ENCODE measurements around the gene SP8. TPM values are rescaled to one million over a fixed set of nuclear protein-coding genes. Genes with fewer than 3 reads are reported as not detected.

SP8 gene
- total and polyA plus RNA-seq, 9 of the 15 experiments (the other 6 are each of a cell fraction or from before 2014, with no cell fraction given), result 0.04 to 1.2 (median 0.19) TPM

DNA sequence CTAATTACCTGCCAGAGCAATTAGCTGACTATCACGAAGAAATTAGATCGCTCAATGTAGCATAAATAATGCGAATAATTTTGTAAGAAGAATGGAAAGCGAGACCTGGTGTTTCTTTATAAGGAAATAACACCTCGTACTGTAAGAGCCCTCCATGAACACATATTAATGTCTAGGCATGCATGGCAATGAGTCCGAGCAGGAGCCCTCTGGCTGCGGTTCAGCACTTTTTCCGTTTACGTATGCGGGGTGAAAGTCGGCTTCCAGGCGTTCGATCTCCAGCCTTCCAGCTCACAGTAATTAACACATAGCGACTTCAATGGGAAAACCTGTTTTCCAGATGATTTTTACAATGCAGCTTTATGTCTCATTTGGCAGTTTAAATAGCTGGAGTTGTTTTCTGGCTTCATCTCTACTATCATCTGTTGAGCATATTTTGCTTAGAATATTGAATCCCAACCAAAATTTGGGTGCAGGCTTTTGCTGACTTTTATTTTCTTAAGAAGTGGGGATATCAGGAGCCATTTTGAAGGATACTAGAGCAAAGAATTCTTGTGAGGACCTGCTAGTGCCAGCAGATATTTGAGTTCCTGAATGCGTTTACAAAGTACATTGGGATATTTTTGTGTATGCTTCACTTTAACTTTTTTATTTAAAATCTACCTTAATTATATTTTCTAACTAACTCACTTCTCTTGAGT lies 7.2 kb upstream of the SP8 start:
- H3K4me3 ChIP-seq, result no peak overlapping the region
- H3K79me2 ChIP-seq (ENCODE audit: control insufficient read depth, insufficient read depth, low read length), result no peaks in the 10 kb centered on the region
- H3K4me2 ChIP-seq (ENCODE audit: insufficient read depth, low read length), result peak overlapping the region; percentile 6; the same call in 1 of the 2 replicates
- ATAC-seq, result no peak
- no TSS peak for BruUV-seq (replicated peaks)
- no peaks in the 10 kb centered on the region for H3K9me3 ChIP-seq (replicated peaks; ENCODE audit: control insufficient read depth, insufficient read depth, low read depth, low read length)
- intact Hi-C loops (cut with micrococcal nuclease) (loop anchor here (5.0 kb wide), 1 partner anchor 33 kb away; no protein-coding TSS in a partner anchor), in situ Hi-C loops (cut with MboI) (no loop called here)
- H3K27ac ChIP-seq (ENCODE audit: extremely low read depth, low read depth, low read length), result no peak overlapping the region
- H3K9me1 ChIP-seq (ENCODE audit: control insufficient read depth, insufficient read depth, low read length), result no peaks in the 10 kb centered on the region
- 3% methylated on average over 15 of the region's 15 CpGs for WGBS (ENCODE audit: insufficient coverage, low coverage, missing lambda C conversion rate)
- ChIA-PET CTCF (ENCODE audit: low intra/inter-chr PET ratio) (no interaction called here), POLR2A (interaction anchor here (0.5 kb wide), 1 partner anchor 432 kb away, joined by 4 read pairs; no protein-coding TSS in a partner anchor)
- DNase-seq (ENCODE audit: extremely low read depth in 1 of 4, low spot score in 3 of 4), result peak in 1 of 4 experiments; percentile 27
- H2AFZ ChIP-seq (ENCODE audit: low read depth, low read length), result peak overlapping the region; percentile 56
- no peak for TF ChIP-seq USF2 (CRISPR knock-in tag; IDR thresholded peaks at IDR 0.05)
- peak; percentile 85 for TF ChIP-seq CBX8 (IDR thresholded peaks at IDR 0.05; ENCODE audit: borderline replicate concordance, extremely low read depth, low read depth, low read length, poor library complexity, severe bottlenecking)
- peak; percentile 95 for TF ChIP-seq EZH2 (IDR thresholded peaks at IDR 0.05; ENCODE audit: borderline replicate concordance, low read depth, low read length)
- TF ChIP-seq, protein P1, sequence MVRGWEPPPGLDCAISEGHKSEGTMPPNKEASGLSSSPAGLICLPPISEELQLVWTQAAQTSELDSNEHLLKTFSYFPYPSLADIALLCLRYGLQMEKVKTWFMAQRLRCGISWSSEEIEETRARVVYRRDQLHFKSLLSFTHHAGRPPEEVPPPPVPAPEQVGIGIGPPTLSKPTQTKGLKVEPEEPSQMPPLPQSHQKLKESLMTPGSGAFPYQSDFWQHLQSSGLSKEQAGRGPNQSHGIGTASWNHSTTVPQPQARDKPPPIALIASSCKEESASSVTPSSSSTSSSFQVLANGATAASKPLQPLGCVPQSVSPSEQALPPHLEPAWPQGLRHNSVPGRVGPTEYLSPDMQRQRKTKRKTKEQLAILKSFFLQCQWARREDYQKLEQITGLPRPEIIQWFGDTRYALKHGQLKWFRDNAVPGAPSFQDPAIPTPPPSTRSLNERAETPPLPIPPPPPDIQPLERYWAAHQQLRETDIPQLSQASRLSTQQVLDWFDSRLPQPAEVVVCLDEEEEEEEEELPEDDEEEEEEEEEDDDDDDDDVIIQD (CRISPR knock-in tag; IDR thresholded peaks at IDR 0.05), result no peak
- TF ChIP-seq BMI1 (IDR thresholded peaks at IDR 0.05; ENCODE audit: low read length), result peak; percentile 44
- TF ChIP-seq, protein P2, sequence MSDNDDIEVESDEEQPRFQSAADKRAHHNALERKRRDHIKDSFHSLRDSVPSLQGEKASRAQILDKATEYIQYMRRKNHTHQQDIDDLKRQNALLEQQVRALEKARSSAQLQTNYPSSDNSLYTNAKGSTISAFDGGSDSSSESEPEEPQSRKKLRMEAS (CRISPR knock-in tag; IDR thresholded peaks at IDR 0.05), result no peak
- no peak for TF ChIP-seq PCBP2 (IDR thresholded peaks at IDR 0.05; ENCODE audit: low read depth, low read length, poor library complexity, severe bottlenecking)
- TF ChIP-seq, protein P3, sequence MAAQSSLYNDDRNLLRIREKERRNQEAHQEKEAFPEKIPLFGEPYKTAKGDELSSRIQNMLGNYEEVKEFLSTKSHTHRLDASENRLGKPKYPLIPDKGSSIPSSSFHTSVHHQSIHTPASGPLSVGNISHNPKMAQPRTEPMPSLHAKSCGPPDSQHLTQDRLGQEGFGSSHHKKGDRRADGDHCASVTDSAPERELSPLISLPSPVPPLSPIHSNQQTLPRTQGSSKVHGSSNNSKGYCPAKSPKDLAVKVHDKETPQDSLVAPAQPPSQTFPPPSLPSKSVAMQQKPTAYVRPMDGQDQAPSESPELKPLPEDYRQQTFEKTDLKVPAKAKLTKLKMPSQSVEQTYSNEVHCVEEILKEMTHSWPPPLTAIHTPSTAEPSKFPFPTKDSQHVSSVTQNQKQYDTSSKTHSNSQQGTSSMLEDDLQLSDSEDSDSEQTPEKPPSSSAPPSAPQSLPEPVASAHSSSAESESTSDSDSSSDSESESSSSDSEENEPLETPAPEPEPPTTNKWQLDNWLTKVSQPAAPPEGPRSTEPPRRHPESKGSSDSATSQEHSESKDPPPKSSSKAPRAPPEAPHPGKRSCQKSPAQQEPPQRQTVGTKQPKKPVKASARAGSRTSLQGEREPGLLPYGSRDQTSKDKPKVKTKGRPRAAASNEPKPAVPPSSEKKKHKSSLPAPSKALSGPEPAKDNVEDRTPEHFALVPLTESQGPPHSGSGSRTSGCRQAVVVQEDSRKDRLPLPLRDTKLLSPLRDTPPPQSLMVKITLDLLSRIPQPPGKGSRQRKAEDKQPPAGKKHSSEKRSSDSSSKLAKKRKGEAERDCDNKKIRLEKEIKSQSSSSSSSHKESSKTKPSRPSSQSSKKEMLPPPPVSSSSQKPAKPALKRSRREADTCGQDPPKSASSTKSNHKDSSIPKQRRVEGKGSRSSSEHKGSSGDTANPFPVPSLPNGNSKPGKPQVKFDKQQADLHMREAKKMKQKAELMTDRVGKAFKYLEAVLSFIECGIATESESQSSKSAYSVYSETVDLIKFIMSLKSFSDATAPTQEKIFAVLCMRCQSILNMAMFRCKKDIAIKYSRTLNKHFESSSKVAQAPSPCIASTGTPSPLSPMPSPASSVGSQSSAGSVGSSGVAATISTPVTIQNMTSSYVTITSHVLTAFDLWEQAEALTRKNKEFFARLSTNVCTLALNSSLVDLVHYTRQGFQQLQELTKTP (IDR thresholded peaks at IDR 0.05; ENCODE audit: low read depth in 1 of 2, partially characterized antibody in 2 of 2), result no peak
- no peak for TF ChIP-seq CCNT2 (IDR thresholded peaks at IDR 0.05; ENCODE audit: borderline replicate concordance, extremely low read depth, insufficient read length, low read depth, low read length)
- TF ChIP-seq ZFP36 (IDR thresholded peaks at IDR 0.05; ENCODE audit: low read depth, low read length, partially characterized antibody), result peak; percentile 64
- no peaks in the 10 kb centered on the region for H3K36me3 ChIP-seq (ENCODE audit: control insufficient read depth, insufficient read depth, low read length)
- peak overlapping the region in 1 of 2 experiments; percentile 16; a peak in 1 of 4 replicates for H3K9ac ChIP-seq (ENCODE audit: insufficient read depth in 1 of 2, low read depth in 2 of 2, low read length in 2 of 2)
- H3K27me3 ChIP-seq (ENCODE audit: control insufficient read depth in 2 of 2, insufficient read depth in 2 of 2, low read length in 2 of 2), result peaks cover 16 to 36% of the 10 kb centered on the region in 2 experiments
- H3K4me1 ChIP-seq (replicated peaks in 1 of 2; ENCODE audit: control insufficient read depth in 2 of 2, insufficient read depth in 2 of 2, low read length in 2 of 2), result peaks cover 7 to 21% of the 10 kb centered on the region in 2 experiments; a peak in 3 of 5 replicates
- peaks cover 2% of the 10 kb centered on the region; the same call in 1 of the 2 replicates for H4K20me1 ChIP-seq (replicated peaks; ENCODE audit: control insufficient read depth, insufficient read depth, low read length)
- peak; percentile 65 for FAIRE-seq
